K562 (cell line): ENCODE results near the gene MRRF.

Experiments
- EGR1 ChIP-seq: fragments of 450-650 bp; conservative IDR thresholded peaks from 2 replicates; pipeline ENCODE4 v1.6.1; 2017; ENCODE audit warnings: mild to moderate bottlenecking
- JUNB ChIP-seq: fragments of 450-650 bp; formaldehyde crosslinking; conservative IDR thresholded peaks from 2 replicates; pipeline ENCODE4 v1.4.0; 2020; ENCODE audit warnings: mild to moderate bottlenecking
- MEF2A ChIP-seq: IDR thresholded peaks from 2 replicates; pipeline ENCODE4 v1.6.1; 2011; ENCODE audit warnings: low read depth, mild to moderate bottlenecking, low read length, moderate library complexity; ENCODE audit not compliant: control insufficient read depth
- POLR2AphosphoS5 ChIP-seq: IDR thresholded peaks from 2 replicates; pipeline ENCODE4 v1.6.1; 2011; ENCODE audit warnings: mild to moderate bottlenecking, low read depth, low read length, moderate library complexity; ENCODE audit not compliant: control insufficient read depth, insufficient read depth
- SMARCE1 ChIP-seq: fragments of 450-650 bp; IDR thresholded peaks from 2 replicates; pipeline ENCODE4 v1.7.1; 2016; ENCODE audit warnings: mild to moderate bottlenecking
- SP1 ChIP-seq: sonication (generic); formaldehyde crosslinking; IDR thresholded peaks from 2 replicates; pipeline ENCODE4 v1.8.1; 2022; ENCODE audit warnings: mild to moderate bottlenecking, missing genetic modification reagents
- YBX1 ChIP-seq: fragments of 450-650 bp; IDR thresholded peaks from 2 replicates; pipeline ENCODE4 v1.7.1; 2016; ENCODE audit warnings: mild to moderate bottlenecking
- TF ChIP-seq, protein P1 (sequence below), 3 experiments: IDR thresholded peaks in 2 of 3; conservative IDR thresholded peaks in 1 of 3; 2 replicates each; pipeline ENCODE4 v1.5.1; 2011 to 2012; ENCODE audit warnings: low read length in 3 of 3, mild to moderate bottlenecking in 3 of 3, control low read depth in 2 of 3, improper control_type of control experiment in 1 of 3, inconsistent platforms in 1 of 3, low read depth in 1 of 3, mixed read lengths in 1 of 3, moderate library complexity in 1 of 3; ENCODE audit not compliant: insufficient read depth in 2 of 3

GRCh38 chr9:122336189-122336588, 71.5 kb downstream of the MRRF start:
- TF ChIP-seq YBX1 (no peak), MEF2A (no peak), POLR2AphosphoS5 (no peak), SMARCE1 (no peak), EGR1 (no peak), SP1 (no peak), JUNB (no peak)
- TF ChIP-seq, protein P1, sequence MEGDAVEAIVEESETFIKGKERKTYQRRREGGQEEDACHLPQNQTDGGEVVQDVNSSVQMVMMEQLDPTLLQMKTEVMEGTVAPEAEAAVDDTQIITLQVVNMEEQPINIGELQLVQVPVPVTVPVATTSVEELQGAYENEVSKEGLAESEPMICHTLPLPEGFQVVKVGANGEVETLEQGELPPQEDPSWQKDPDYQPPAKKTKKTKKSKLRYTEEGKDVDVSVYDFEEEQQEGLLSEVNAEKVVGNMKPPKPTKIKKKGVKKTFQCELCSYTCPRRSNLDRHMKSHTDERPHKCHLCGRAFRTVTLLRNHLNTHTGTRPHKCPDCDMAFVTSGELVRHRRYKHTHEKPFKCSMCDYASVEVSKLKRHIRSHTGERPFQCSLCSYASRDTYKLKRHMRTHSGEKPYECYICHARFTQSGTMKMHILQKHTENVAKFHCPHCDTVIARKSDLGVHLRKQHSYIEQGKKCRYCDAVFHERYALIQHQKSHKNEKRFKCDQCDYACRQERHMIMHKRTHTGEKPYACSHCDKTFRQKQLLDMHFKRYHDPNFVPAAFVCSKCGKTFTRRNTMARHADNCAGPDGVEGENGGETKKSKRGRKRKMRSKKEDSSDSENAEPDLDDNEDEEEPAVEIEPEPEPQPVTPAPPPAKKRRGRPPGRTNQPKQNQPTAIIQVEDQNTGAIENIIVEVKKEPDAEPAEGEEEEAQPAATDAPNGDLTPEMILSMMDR (IDR thresholded peaks at IDR 0.05 in 2 of 3, conservative IDR thresholded peaks at IDR 0.05 in 1 of 3; ENCODE audit: insufficient read depth in 2 of 3, low read depth in 1 of 3, low read length in 3 of 3): no peak
